ENCODE data around the gene CTIF.

CTIF gene

GRCh38 chr18:48533340-48534070 is 5.3 kb upstream of the CTIF start:
- DNase-seq, result no peak

- no peak for DNase-seq
Observed at GRCh38 chr18:48534364-48534763, 4.5 kb upstream of the CTIF start.

GRCh38 chr18:48535956-48536355 is 2.9 kb upstream of the CTIF start:
- DNase-seq, result no peak

- no peak for DNase-seq
Observed at GRCh38 chr18:48536516-48536915, 2.3 kb upstream of the CTIF start.

- peak; percentile 29 for DNase-seq
Observed at GRCh38 chr18:48539406-48540250, 797 bp downstream of the CTIF start.

- no peak for DNase-seq
Observed at GRCh38 chr18:48540251-48541025, 1.6 kb downstream of the CTIF start.

- DNase-seq, result no peak
Observed at GRCh38 chr18:48541026-48541746, 2.4 kb downstream of the CTIF start.

GRCh38 chr18:48541747-48542400 is 3.0 kb downstream of the CTIF start:
- no peak for DNase-seq

GRCh38 chr18:48542513-48543181 is 3.8 kb downstream of the CTIF start:
- no peak for DNase-seq

GRCh38 chr18:48543228-48543627 is 4.4 kb downstream of the CTIF start:
- no peak for DNase-seq

- no peak for DNase-seq
Observed at GRCh38 chr18:48544116-48544515, 5.3 kb downstream of the CTIF start.

GRCh38 chr18:48544661-48545415 is 6.0 kb downstream of the CTIF start:
- DNase-seq, result no peak

GRCh38 chr18:48545757-48546321 is 7.0 kb downstream of the CTIF start:
- peak; percentile 26 for DNase-seq

GRCh38 chr18:48546396-48546795 is 7.6 kb downstream of the CTIF start:
- no peak for DNase-seq

GRCh38 chr18:48547531-48547981 is 8.7 kb downstream of the CTIF start:
- DNase-seq, result no peak

GRCh38 chr18:48548011-48548771 is 9.4 kb downstream of the CTIF start:
- no peak for DNase-seq

GRCh38 chr18:48548921-48549320 is 10.1 kb downstream of the CTIF start:
- DNase-seq, result no peak

GRCh38 chr18:48550101-48550729 is 11.4 kb downstream of the CTIF start:
- DNase-seq, result no peak

GRCh38 chr18:48551100-48551499 is 12.3 kb downstream of the CTIF start:
- DNase-seq, result no peak
